ENCODE measurements around the gene TMEM273.
A peak's percentile ranks its signal among the peaks of the same experiment; 100 is the strongest.

Gene TMEM273

GRCh38 chr10:49174926-49175500, 13.2 kb downstream of the TMEM273 start:
- DNase-seq: no peak

GRCh38 chr10:49174261-49174925, 13.8 kb downstream of the TMEM273 start:
- no peak for DNase-seq

GRCh38 chr10:49173853-49174252, 14.3 kb downstream of the TMEM273 start:
- no peak for DNase-seq

GRCh38 chr10:49173201-49173772, 14.9 kb downstream of the TMEM273 start:
- DNase-seq: no peak

GRCh38 chr10:49172777-49173132, 15.4 kb downstream of the TMEM273 start:
- DNase-seq: no peak

- DNase-seq: no peak
These were observed 16.0 kb downstream of the TMEM273 start for GRCh38 chr10:49172061-49172776.

GRCh38 chr10:49171326-49172060, 16.7 kb downstream of the TMEM273 start:
- DNase-seq: no peak

- DNase-seq: no peak
These were observed 17.4 kb downstream of the TMEM273 start for GRCh38 chr10:49170632-49171325.

GRCh38 chr10:49169776-49170175, 18.4 kb downstream of the TMEM273 start:
- DNase-seq: no peak

GRCh38 chr10:49168831-49169500, 19.2 kb downstream of the TMEM273 start:
- no peak for DNase-seq

GRCh38 chr10:49168171-49168540, 20.0 kb downstream of the TMEM273 start:
- no peak for DNase-seq

- DNase-seq: no peak
These were observed 20.6 kb downstream of the TMEM273 start for GRCh38 chr10:49167425-49168170.

- DNase-seq: no peak
These were observed 21.4 kb downstream of the TMEM273 start for GRCh38 chr10:49166484-49167400.

- DNase-seq: no peak
These were observed 22.2 kb downstream of the TMEM273 start for GRCh38 chr10:49165821-49166483.

GRCh38 chr10:49165259-49165658, 22.9 kb downstream of the TMEM273 start:
- no peak for DNase-seq

GRCh38 chr10:49164559-49165188, 23.5 kb downstream of the TMEM273 start:
- peak; percentile 22 for DNase-seq

GRCh38 chr10:49163741-49164140, 24.4 kb downstream of the TMEM273 start:
- no peak for DNase-seq

- DNase-seq: no peak
These were observed 25.4 kb downstream of the TMEM273 start for GRCh38 chr10:49162761-49163310.

- no peak for DNase-seq
These were observed 26.1 kb downstream of the TMEM273 start for GRCh38 chr10:49162063-49162462.
